PFSK-1 (cell line): ENCODE measurements around the gene DOCK4.

ENCODE experiments used
- POLR2AphosphoS5 ChIP-seq: IDR thresholded peaks from 2 replicates; pipeline ENCODE4 v1.6.1; 2012; ENCODE audit warnings: low read depth, mild to moderate bottlenecking, control low read depth, low read length, moderate library complexity
- SIN3A ChIP-seq: IDR thresholded peaks from 2 replicates; pipeline ENCODE4 v1.6.1; 2012; ENCODE audit warnings: mild to moderate bottlenecking, low read length, moderate library complexity, borderline replicate concordance; ENCODE audit not compliant: insufficient read depth
- TF ChIP-seq, protein P1 (sequence below), 2 experiments: IDR thresholded peaks; 2 replicates each; pipeline versions ENCODE4 v1.6.1 to v1.8.0; 2011 to 2012; ENCODE audit warnings: low read depth in 2 of 2, low read length in 2 of 2, control low read depth in 1 of 2, inconsistent platforms in 1 of 2, mild to moderate bottlenecking in 1 of 2, moderate library complexity in 1 of 2; ENCODE audit not compliant: insufficient read depth in 1 of 2

DNA sequence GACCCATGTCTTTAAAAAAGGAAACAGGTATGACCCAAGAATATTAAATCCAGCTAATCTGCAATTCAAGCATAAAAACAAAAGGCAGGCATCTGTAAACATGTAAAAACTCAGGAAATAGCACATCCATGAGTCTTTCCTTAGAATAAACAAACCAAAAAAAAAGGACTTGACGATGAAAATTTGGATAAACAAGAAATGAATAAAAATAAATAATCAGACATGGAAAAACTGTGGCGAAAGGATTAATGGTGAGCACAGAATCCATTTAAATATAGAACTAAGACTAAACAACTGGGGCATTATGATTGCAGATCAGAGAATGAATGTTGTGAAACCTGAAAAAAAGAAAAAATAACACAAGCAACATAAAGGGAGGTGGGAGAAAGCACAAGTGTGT is 170.1 kb downstream of the DOCK4 start:
- TF ChIP-seq POLR2AphosphoS5 (no peak), SIN3A (no peak)
- TF ChIP-seq, protein P1, sequence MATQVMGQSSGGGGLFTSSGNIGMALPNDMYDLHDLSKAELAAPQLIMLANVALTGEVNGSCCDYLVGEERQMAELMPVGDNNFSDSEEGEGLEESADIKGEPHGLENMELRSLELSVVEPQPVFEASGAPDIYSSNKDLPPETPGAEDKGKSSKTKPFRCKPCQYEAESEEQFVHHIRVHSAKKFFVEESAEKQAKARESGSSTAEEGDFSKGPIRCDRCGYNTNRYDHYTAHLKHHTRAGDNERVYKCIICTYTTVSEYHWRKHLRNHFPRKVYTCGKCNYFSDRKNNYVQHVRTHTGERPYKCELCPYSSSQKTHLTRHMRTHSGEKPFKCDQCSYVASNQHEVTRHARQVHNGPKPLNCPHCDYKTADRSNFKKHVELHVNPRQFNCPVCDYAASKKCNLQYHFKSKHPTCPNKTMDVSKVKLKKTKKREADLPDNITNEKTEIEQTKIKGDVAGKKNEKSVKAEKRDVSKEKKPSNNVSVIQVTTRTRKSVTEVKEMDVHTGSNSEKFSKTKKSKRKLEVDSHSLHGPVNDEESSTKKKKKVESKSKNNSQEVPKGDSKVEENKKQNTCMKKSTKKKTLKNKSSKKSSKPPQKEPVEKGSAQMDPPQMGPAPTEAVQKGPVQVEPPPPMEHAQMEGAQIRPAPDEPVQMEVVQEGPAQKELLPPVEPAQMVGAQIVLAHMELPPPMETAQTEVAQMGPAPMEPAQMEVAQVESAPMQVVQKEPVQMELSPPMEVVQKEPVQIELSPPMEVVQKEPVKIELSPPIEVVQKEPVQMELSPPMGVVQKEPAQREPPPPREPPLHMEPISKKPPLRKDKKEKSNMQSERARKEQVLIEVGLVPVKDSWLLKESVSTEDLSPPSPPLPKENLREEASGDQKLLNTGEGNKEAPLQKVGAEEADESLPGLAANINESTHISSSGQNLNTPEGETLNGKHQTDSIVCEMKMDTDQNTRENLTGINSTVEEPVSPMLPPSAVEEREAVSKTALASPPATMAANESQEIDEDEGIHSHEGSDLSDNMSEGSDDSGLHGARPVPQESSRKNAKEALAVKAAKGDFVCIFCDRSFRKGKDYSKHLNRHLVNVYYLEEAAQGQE (IDR thresholded peaks at IDR 0.05; ENCODE audit: insufficient read depth in 1 of 2, low read depth in 2 of 2, low read length in 2 of 2) = no peak
